DOHH2 (cell line): ENCODE data around the gene IFIT3.

Source experiments
- H3F3A ChIP-seq: fragments of 200-600 bp; sonication (generic), shearing (Covaris generic); 2 replicates; pipeline ENCODE4 v1.6.0; 2016; ENCODE audit warnings: antibody characterized with exemption, mild to moderate bottlenecking; ENCODE audit not compliant: control insufficient read depth, insufficient read depth
- H3K27ac ChIP-seq: fragments of 200-600 bp; sonication (generic); 2 replicates; pipeline ENCODE4 v1.5.1; 2014; ENCODE audit warnings: low read depth, mild to moderate bottlenecking, low read length, moderate library complexity
- H3K27me3 ChIP-seq: fragments of 200-600 bp; sonication (generic); 2 replicates; pipeline ENCODE4 v1.6.1; 2014; ENCODE audit warnings: mild to moderate bottlenecking, low read length, mixed read lengths; ENCODE audit not compliant: control insufficient read depth
- H3K36me3 ChIP-seq: fragments of 200-600 bp; sonication (generic); 2 replicates; pipeline ENCODE4 v1.6.1; 2014; ENCODE audit warnings: mild to moderate bottlenecking, low read length, moderate library complexity, mixed read lengths; ENCODE audit not compliant: control insufficient read depth
- H3K4me1 ChIP-seq: fragments of 200-600 bp; sonication (generic); 2 replicates; pipeline ENCODE4 v1.6.1; 2014; ENCODE audit warnings: mild to moderate bottlenecking, low read length, mixed read lengths; ENCODE audit not compliant: control insufficient read depth
- H3K4me2 ChIP-seq: fragments of 200-600 bp; sonication (generic); 2 replicates; pipeline ENCODE4 v1.6.0; 2014; ENCODE audit warnings: mild to moderate bottlenecking, low read length, moderate library complexity
- H3K4me3 ChIP-seq: fragments of 200-600 bp; sonication (generic); 2 replicates; pipeline ENCODE4 v1.5.1; 2014; ENCODE audit warnings: mild to moderate bottlenecking, low read length, mixed read lengths
- H3K79me2 ChIP-seq: fragments of 200-600 bp; sonication (generic); 2 replicates; pipeline ENCODE4 v1.6.1; 2014; ENCODE audit warnings: mild to moderate bottlenecking, low read length, mixed read lengths; ENCODE audit not compliant: control insufficient read depth
- H3K9me2 ChIP-seq: fragments of 200-600 bp; sonication (generic); replicated peaks from 2 replicates; pipeline ENCODE4 v1.6.1; 2014; ENCODE audit warnings: mild to moderate bottlenecking, low read length, mixed read lengths; ENCODE audit not compliant: control insufficient read depth
- H3K9me3 ChIP-seq: fragments of 200-600 bp; sonication (generic); 2 replicates; pipeline ENCODE4 v1.6.1; 2014; ENCODE audit warnings: antibody characterized with exemption, low read length, mixed read lengths; ENCODE audit not compliant: control insufficient read depth, insufficient read depth
- H4K20me1 ChIP-seq: fragments of 200-600 bp; sonication (generic); 2 replicates; pipeline ENCODE4 v1.6.0; 2014; ENCODE audit warnings: low read depth, mild to moderate bottlenecking, antibody characterized with exemption, low read length, moderate library complexity; ENCODE audit not compliant: control insufficient read depth, insufficient read depth
- EZH2phosphoT487 ChIP-seq: fragments of 200-600 bp; sonication (generic); IDR thresholded peaks from 2 replicates; pipeline ENCODE4 v1.6.1; 2017; ENCODE audit warnings: borderline replicate concordance, mild to moderate bottlenecking, antibody characterized with exemption, low read length, moderate library complexity, mixed read lengths
- TF ChIP-seq, protein P1 (sequence below): fragments of 200-600 bp; sonication (generic); IDR thresholded peaks from one replicate; pipeline ENCODE4 v1.5.1; 2014; ENCODE audit warnings: antibody characterized with exemption, mild to moderate bottlenecking, low read depth, low read length; ENCODE audit not compliant: poor library complexity, severe bottlenecking

IFIT3 gene

DNA sequence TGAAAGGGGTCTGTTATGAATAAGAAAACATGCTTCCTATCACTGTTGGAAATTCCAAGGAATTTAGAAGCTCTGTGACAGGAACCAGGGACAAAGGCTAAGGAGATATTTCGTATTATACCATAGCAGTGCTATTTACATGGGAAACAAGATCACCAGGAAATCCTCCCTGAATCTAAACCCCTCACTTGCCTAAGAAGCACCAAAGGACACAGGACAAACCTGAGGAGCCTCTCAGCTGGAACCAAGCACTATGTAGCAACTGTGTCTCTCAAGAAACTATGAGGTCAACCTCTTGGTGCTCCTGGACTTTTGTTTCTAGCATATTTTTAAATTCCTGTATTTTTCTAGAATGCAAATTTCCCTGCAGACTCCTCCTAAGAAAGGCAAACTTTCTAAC is 29.3 kb downstream of the IFIT3 start:
- Histone ChIP-seq H3K79me2 (no peaks in the 10 kb centered on the region), H3K4me2 (no peak overlapping the region), H4K20me1 (no peaks in the 10 kb centered on the region), H3K4me3 (no peak overlapping the region), H3K4me1 (no peaks in the 10 kb centered on the region), H3K27ac (no peak overlapping the region), H3K36me3 (no peaks in the 10 kb centered on the region), H3K9me2 (no peaks in the 10 kb centered on the region), H3K9me3 (no peaks in the 10 kb centered on the region), H3K27me3 (no peaks in the 10 kb centered on the region), H3F3A (no peaks in the 10 kb centered on the region)
- TF ChIP-seq, protein P1, sequence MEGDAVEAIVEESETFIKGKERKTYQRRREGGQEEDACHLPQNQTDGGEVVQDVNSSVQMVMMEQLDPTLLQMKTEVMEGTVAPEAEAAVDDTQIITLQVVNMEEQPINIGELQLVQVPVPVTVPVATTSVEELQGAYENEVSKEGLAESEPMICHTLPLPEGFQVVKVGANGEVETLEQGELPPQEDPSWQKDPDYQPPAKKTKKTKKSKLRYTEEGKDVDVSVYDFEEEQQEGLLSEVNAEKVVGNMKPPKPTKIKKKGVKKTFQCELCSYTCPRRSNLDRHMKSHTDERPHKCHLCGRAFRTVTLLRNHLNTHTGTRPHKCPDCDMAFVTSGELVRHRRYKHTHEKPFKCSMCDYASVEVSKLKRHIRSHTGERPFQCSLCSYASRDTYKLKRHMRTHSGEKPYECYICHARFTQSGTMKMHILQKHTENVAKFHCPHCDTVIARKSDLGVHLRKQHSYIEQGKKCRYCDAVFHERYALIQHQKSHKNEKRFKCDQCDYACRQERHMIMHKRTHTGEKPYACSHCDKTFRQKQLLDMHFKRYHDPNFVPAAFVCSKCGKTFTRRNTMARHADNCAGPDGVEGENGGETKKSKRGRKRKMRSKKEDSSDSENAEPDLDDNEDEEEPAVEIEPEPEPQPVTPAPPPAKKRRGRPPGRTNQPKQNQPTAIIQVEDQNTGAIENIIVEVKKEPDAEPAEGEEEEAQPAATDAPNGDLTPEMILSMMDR: no peak
- TF ChIP-seq EZH2phosphoT487: no peak

DNA sequence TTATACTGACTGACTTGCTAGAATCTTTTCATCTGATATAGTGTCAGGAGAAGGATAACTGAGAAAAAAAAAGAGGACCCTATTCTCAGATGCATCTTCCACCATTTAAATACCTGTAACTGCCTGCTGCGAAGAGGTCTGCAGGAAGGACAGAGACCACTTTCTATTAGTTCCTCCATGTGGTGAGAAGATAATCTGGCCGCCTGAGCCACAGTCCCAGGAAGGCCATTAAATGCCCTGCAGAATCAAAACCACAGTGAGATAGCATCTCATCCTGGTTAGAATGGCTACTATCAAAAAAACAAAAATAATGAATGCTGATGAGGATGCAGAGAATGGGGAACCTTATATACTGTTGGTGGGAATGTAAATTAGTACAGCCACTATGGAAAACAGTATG is 30.2 kb downstream of the IFIT3 start:
- no peaks in the 10 kb centered on the region for H3K9me3 ChIP-seq
- H3K27ac ChIP-seq: no peak overlapping the region
- no peak overlapping the region for H3K4me3 ChIP-seq
- H3K4me2 ChIP-seq: no peak overlapping the region
- no peaks in the 10 kb centered on the region for H3F3A ChIP-seq
- TF ChIP-seq EZH2phosphoT487: no peak
- TF ChIP-seq, protein P1: no peak
- no peaks in the 10 kb centered on the region for H3K4me1 ChIP-seq
- H4K20me1 ChIP-seq: no peaks in the 10 kb centered on the region
- H3K36me3 ChIP-seq: no peaks in the 10 kb centered on the region
- no peaks in the 10 kb centered on the region for H3K9me2 ChIP-seq
- no peaks in the 10 kb centered on the region for H3K79me2 ChIP-seq
- no peaks in the 10 kb centered on the region for H3K27me3 ChIP-seq

DNA sequence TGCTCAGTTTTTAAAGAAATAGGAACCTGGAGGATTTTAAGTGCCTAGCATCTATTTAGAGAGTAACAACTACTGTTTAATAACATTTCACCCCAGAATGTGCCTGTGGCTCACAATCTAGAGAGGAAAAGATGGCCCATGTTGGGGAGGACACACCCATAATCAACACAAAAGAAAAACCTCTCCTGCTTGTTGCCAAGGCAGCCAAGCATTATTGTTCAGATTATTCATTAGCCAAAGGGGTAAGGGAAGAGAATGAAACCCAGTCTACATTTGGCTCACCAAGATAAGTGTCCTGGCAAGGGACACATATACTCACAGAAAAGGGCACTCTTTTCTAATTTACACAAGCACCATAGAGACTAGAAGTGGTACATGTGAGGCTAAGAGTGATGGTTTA is 32.4 kb downstream of the IFIT3 start:
- Histone ChIP-seq H3K27me3 (no peaks in the 10 kb centered on the region), H3K4me1 (no peaks in the 10 kb centered on the region), H4K20me1 (no peaks in the 10 kb centered on the region), H3K4me3 (no peak overlapping the region), H3K4me2 (no peak overlapping the region), H3K9me3 (no peaks in the 10 kb centered on the region), H3K27ac (no peak overlapping the region), H3K36me3 (no peaks in the 10 kb centered on the region), H3F3A (no peaks in the 10 kb centered on the region), H3K79me2 (no peaks in the 10 kb centered on the region), H3K9me2 (no peaks in the 10 kb centered on the region)
- TF ChIP-seq EZH2phosphoT487: no peak
- TF ChIP-seq, protein P1: no peak

DNA sequence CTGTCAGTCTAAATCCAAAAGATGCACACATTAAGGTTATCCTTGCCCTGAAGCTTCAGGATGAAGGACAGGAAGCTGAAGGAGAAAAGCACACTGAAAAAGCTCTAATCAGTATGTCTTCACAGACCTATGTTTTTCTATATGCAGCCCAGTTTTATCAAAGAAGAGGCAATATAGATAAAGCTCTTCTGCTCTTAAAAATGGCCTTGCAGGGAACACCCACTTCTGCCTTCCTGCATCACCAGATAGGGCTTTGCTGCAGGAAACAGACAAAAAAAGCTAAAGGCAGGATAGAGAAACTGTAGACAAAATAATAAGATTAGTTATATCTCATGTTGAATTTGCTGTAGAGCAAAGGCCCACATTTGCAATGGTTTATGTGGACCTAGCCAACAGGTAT is 35.1 kb downstream of the IFIT3 start:
- H3K9me3 ChIP-seq: no peaks in the 10 kb centered on the region
- no peak for TF ChIP-seq EZH2phosphoT487
- TF ChIP-seq, protein P1: no peak
- H3K9me2 ChIP-seq: no peaks in the 10 kb centered on the region
- no peaks in the 10 kb centered on the region for H3K36me3 ChIP-seq
- no peak overlapping the region for H3K27ac ChIP-seq
- H3K27me3 ChIP-seq: no peaks in the 10 kb centered on the region
- H3K4me2 ChIP-seq: no peak overlapping the region
- H4K20me1 ChIP-seq: no peaks in the 10 kb centered on the region
- H3F3A ChIP-seq: no peaks in the 10 kb centered on the region
- no peaks in the 10 kb centered on the region for H3K4me1 ChIP-seq
- H3K4me3 ChIP-seq: no peak overlapping the region
- H3K79me2 ChIP-seq: no peaks in the 10 kb centered on the region
